DMS53 treated with DMSO at 0.1 percent for 48 hours (cell line): Measurements from ENCODE around the gene CYB5R2.
A peak's percentile ranks its signal among the peaks of the same experiment; 100 is the strongest.
"Not testable (repeated sequence)": the region's sequence is repeated elsewhere in the genome, so short reads cannot be mapped to it uniquely, and the experiment has no call there.

Experiments
- DNase-seq: peaks from one replicate; lab custom pipeline; 2025; ENCODE audit not compliant: unreplicated experiment; lab: John Stamatoyannopoulos, UW

CYB5R2 gene

DNA sequence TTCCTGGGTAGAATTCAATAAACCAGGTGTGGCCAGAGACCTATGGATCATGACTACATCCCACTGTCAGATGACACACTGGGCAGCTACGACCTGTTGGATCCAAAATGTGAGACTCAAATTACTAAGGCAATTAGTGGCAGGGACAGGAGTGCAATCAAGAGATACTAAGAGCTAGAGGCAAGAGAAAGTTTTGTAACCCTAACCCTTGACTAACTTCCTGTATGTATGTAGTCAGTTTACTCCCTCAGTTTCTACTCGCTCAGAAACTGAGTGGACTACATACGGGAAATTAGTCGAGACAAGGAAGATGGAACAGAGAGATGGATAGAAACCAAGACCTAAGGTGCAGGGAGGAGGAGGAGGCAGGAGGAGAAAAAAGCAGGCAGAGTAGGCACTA, 2.7 kb downstream of the CYB5R2 start:
- no peak for DNase-seq

DNA sequence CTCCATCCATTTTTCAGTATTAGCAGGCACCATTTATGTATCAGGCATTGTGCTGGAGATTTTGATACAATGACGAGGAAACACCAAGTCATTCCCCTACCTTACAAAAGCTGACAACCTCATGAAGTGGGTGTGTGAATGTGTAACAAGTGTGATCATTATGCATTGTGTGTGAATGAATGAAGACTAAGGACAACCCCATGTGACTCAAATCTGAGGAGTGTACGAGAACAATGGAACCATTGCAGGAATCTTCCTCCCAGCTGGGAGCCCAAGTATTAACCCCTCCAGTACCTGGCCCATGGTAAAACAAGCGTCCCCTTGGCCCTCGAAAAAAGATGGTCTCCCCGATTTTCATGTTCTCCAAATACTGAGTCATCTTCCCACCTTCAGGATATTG, 4.4 kb downstream of the CYB5R2 start:
- DNase-seq, result no peak

DNA sequence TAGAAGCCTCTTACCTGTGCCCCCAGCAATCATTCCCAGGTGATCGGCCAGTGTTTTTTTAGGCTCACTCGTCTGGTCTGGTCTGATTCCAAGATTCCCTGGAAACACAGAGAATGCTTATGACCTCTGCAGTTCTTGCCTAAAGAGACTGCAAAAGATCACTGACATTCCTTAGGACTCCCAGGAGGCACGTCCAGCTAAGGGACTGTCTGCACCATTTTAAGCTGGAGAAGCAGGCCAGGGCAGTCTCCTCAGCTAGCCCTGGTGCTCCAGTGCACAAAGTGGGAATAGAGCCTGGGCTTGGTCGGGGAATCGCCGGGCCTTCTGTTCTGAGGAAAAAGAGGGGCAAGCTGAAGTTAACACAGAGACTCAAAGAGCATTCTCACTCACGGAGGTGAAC, 4.8 kb downstream of the CYB5R2 start:
- DNase-seq, result no peak

DNA sequence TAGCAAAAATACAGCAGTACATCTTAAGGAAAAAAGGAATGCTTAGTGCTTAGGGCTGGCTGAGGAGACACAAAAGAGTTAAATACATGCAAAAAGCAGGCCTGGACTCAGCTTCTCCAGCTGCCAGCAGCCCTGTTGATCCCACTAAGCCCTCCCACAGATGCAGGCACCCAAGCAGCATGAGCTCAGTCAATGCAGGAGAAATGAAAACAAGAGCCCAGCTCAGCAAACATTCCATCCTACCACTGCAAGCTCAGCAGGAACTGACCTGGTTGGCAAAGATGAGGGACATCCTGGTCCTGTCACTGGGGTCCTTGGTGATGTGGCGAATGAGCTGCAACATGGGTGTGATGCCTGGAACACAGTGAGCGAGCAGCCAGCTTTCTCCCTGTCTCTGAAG, 5.8 kb downstream of the CYB5R2 start:
- no peak for DNase-seq

DNA sequence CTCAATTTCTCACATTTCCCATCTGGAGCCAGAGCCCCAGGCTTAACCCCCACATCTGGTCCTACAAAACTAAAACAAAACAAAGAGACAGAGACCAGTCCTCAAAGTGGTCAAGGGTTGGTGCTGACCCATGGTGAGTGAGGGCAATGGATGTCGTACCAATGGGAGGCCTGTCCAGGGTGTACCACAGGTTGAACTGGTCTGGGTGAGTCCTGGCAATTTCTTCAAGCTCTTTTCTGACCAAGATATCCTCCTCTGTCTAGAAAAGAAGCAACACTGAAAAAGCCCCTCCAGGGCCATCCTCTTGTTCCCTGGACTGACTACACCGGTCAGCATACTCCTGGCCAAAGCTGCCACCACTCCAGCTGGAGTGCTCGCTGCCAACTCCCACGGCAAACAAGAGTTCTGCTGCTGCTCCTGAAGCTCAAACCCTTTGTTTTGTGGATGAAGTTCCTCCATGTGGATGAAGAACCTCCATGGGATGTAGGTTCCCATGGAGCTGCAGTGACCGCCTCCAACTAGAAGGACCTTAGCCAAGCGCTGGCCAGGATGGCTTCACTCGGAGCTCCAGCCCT, 6.9 kb downstream of the CYB5R2 start:
- no peak for DNase-seq

DNA sequence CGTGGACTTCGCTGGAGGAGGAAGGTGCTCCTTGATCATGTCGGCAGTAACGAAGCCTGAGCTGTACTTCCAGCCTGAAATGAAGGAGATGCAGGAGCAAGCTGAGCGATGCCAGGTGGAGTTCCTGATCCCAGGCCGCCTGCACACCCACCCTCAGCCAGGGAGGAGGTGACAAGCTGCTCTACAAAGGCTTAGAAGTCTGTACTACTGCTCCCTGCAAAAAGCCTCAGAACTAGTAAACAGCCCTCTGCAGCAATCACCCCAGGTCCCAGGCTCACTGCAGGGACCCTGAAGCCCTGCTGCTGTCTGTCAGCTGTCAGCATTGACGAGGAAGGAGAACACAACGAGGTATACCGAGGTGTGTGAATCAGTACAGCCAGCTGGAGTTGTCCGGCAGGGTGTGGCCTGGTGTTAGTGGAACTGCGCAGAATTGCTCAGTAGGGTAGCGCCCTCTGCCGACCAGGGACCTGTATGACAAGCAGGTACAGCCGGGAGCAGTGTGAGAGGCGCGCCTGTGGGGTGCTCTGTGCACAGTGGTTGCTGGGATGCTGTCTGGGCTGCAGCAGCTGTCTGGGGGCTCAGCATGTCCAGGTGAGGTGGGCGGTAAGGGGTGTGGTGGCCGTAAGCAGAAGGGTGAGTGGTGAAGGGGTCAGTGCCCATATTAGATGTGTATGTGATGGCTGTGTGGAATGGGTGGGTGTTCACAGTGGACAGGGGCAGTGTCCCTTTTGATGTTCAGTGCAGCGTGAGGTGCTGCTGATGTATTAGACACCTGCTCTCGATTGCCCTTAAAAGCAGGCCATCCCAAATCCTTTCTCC, 7.6 kb downstream of the CYB5R2 start:
- DNase-seq, result peak; percentile 83

DNA sequence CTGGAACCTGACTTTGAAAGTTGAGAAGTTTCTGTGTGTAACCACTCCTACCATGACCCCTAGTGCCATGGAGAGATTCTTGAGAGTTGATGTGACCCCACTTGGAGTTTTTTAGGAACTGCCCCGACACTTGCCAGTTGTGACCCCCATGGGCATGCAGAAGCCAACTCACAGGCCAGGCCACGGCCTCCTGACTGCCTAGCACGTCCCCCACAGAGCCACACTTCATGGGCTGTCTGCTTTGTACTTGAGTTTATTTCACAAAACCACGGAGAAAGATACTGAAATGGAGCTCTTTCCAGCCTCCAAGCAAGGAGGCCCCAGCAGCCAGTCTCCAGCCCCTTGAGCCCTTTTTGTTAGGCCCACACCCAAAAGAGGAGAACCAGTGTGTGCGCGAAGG, 8.4 kb downstream of the CYB5R2 start:
- no peak for DNase-seq

DNA sequence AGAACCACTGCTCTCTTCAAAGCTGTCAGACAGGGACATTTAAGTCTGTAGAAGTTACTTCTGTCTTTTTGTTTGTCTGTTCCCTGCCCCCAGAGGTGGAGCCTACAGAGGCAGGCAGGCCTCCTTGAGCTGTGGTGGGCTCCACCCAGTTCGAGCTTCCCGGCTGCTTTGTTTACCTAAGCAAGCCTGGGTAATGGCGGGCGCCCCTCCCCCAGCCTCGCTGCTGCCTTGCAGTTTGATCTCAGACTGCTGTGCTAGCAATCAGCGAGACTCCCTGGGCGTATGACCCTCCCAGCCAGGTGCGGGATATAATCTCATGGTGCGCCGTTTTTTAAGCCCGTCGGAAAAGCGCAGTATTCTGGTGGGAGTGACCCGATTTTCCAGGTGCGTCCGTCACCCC, 9.8 kb downstream of the CYB5R2 start:
- DNase-seq, result not testable (repeated sequence)

DNA sequence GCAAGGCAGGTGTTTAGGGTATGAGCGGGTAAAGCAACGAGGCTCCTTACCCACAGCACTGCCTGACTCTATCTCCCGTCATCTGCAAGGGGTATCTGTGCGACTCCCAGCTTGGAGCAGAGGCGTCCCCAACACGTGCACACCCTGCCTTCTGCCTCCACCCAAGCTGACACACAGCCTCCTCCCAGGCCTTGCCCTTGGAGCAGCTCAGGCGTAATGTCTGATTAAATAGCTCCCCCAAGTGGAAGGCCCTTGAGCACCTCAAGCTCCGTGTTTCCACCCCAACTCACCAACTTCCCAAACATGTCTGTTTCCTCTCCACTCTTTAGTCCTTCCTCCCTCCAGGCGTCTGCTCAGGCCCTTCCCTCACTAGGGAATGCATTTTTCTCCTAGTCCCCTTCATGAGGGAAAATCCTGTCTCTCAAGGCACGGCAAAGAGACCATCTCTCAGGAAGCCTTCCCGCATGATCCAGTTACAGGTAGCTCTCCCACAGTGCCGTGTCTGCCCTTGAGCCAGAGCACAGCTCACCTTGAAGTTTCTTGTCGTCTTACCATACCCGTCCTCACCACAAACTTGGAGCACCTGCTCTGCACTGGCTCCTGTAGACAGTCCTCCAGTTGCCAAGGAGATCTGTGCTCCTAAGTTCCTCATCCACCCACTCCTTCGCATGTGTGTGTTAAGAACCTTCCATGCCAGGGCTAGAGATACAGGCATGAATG, 15.8 kb downstream of the CYB5R2 start:
- DNase-seq, result peak; percentile 1

DNA sequence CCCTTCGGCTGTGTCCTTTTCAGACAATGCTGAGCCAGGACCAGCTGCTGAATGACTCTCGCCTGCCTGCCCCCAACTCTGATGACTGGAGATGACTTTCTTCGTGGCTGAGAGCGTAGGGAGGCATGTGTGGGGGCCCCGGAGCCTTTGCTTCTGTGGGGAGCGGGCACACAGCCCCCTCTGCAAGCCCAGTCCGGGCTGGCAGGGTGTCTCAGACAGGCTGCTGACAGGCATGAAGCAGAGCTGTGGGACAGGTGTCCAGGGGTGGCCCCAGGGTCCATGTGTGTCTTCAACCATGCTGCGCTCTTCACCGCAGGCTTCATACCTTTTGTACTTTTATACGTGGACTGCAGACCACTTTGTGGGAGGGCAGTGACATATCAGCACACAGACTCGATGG, 16.6 kb downstream of the CYB5R2 start:
- no peak for DNase-seq

DNA sequence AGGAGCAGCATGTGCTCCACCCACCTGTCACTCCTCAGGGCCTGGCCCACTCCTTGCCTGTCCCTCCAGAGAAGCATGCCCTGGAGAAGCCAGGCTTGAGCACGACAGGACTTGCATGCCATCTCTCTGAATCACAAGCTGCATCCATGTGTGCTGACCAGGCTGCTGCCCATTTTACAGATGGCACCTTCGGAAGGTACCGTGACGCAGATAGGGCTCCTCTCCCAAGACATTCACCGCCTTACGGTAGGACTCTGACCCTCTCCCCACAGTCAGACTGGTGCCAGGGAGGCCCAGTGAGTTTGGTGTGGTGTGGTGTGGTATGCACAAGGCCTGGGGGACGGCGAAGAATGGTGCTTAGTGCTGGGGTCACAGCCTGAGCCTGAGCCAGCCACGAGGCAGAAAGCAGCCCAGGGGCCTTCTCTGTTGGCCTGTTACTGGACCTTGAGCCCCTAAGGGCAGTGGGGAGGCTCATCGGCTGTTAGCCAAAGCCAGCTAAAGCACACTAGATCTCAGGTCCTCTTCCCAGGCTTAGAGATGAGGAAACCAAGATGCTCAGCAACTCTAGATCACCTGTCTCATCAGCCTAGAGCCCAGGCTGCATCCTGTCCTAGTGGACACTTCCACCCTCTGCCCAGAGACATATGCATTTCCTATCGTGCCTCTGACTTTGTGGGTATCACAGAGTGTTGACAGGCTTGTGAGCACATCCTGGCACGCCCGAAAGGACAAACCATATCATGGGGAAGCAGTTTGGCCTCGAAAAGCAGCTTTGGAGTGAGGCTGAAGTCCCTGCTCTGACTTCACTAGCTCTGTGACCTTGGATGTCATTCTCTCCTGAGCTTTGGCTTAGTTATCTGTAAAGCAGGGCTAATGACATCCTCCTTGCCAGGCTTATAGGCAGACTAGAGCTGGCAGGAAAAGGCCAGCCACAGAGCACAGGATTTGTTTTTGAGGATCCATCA, 17.8 kb downstream of the CYB5R2 start:
- no peak for DNase-seq

DNA sequence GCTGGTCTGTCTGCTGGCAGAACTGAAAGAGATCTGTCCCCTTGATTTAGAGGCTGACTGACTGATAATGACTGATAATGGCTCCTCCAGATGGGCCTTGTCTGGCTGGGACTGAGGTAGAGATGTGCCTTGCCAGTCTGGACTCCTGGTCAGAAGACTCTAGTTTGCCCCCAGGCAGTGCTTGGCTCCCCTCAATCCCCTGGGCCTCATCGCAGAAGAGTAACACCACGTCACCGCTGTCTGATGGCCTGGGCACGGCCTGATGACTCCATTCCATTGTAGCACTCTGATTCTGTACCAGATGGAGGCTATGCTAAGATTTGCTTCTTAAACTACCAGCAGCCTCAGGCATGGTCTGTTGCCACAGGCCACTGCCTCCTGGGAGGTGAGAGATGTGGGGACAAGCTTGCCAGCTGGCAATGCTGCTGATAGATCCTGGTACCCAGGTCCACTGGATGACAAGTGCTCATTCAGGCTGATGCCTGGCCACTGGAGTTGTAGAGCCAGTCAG, 19.1 kb downstream of the CYB5R2 start:
- DNase-seq, result no peak

DNA sequence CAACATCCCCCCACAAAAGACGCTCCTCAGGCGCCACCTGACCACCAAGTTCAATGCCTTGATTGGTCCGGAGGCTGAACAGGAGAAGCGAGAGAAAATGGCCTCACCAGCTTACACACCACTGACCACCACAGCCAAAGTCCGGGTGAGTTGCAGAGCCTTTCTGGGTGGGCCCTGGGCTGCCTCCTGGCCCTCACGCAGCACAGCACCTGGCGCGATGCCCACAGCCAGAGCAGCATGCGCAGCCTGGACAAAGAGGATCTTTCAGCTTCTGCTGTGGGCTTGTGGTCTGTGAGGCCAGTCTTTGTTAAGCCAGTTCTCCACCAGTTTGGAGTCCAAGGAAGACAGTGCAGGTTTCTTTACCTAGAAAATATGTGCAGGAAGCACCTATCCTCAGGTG, 21.6 kb downstream of the CYB5R2 start:
- DNase-seq, result no peak

DNA sequence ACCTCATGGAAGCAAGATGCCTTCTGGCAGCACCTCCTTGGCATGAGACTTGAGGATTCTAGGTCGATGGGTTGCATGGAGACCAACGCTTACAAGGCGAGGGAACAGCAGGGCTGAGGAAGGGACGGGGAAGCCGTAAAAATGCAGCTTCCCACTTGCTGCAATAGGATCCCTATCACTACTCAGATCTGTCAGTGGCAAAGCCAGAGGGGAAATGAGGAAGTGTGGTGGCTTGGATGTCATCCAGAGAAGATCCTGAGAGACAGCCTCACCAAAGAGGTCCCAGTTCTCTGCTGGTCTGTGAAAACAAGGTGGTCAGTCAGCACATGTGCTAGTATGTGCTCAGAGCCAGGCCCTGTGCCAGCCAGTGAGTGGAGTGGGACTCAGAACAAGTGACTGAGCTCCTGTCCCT, 22.2 kb downstream of the CYB5R2 start:
- DNase-seq, result no peak

DNA sequence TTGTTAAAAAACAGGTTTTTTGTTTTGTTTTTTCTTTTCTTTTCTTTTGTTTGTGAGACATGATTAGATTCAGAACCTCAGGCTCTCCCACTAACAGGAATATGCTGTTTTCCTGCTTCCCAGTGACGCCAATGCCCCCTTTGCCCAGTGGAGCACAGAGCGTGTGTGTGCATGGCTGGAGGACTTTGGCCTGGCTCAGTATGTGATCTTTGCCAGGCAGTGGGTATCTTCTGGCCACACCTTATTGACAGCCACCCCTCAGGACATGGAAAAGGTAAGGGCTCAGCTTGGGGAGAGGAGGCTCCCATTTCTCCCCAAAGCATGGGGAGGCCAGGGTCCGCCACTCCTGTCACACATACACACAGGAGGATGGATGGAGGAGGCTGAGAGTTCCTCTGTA, 25.0 kb downstream of the CYB5R2 start:
- no peak for DNase-seq

DNA sequence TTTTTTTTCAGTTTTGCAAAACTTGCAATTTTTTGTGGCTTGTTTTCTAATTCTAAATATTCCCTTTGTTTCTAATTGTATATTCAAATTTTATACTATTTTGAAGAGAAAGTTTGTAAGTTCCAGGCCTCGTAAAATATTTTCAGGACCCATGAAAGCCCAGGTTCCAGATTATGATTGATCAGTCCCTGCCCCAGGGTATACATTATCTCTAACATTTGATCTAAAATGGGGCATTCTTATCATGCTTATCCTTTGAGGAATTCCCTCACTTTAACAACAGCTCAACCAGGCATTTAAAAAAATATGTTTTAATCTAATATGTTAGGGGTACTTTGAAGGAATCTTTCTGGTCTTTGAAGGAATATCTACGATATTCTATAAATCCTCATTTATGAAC, 26.4 kb downstream of the CYB5R2 start:
- no peak for DNase-seq

DNA sequence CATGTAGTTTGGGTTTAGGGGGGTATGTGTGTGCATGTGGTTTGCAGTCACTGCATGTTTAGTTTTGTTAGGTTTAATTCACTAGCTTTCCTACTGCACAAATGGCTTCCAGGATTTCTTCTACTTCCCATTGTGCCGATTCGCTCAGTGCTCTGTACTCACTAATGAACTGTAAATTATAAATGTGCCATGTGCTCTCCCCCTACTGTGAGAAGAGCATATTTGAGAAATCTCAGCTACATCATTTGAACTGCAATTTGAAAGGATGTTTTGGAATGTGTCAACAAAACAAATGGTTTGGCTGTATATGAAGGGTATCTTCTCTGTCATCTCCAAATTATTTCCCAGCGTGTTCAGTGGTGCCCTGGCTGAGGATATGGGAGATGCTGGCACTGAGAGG, 28.1 kb downstream of the CYB5R2 start:
- DNase-seq, result no peak

DNA sequence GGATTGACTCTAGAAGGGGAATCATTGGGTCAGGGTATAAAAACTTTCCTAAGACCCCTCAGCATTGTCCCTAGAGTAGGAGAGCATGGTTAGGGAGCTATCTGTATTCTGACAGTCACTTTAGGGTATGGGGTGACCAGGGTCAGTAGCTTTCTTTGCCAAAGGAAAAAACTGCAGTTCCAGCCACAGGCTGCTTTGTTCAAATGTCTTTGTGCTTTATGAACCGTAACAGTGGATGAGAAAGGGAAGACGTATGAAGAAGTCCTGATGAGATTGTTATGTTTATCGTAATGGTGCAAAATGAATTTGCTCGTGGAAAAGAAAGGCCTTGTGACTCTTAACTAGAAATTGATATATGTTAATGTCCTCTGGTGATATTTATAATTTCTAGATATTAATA, 30.0 kb downstream of the CYB5R2 start:
- DNase-seq, result no peak

DNA sequence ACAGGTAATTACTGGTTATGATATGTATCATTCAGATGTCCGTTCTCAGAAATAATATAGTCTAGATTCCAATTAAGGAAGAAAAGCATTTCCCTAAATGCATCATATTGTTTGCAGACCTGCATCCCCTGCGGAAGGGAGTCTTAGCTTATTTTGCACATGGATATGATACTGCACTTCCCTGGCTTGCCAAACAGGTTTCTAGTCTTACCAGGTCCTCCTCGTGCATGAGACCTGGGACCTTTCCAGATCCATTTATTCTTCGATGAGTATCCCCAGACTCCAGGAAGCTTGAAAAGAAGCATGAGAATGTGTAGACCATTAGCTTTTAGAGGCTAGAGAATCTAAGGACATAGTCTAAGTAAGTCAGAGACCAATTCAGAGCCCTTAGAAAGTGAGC, 30.6 kb downstream of the CYB5R2 start:
- DNase-seq, result no peak

DNA sequence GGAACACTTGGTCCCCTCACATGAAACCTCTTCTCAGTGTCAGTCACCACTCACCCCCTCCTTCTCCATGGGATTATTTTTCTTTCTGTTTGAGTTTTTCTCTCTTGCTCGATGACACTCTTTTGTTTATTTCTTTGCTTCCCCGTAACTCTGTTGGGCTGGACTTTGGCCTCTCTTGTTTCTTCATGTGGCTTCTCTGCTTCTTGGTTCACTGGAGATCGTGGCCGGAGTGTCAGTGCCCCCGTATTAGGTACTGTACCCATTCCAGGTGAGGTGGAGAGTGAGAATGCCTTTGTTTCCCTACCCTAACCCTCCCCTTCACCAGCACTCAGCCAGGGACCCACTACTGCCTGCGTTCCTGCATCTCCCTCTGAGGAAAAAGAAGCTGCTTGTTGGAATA, 32.5 kb downstream of the CYB5R2 start:
- no peak for DNase-seq

DNA sequence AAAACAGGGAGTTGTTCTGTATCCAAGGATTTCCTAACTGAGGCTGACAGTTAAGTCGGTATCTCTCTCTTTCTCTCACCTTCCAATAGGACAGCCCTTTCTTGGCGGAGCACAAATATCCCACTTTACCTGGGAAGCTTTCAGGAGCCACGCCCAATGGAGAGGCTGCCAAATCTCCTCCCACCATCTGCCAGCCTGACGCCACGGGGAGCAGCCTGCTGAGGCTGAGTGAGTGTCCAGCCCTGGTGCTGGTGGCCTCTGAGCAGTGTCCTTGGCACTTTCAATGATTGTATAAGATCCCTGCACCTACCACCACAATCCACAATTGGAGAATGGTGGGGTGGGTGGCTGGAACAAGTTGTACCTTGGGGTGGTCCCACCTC, 33.7 kb downstream of the CYB5R2 start:
- no peak for DNase-seq
